HepG2 (cell line): ENCODE results near the gene CIDEA. TPM values are rescaled to one million over a fixed set of nuclear protein-coding genes. Genes with fewer than 3 reads are reported as not detected.
A peak's percentile ranks its signal among the peaks of the same experiment; 100 is the strongest.

Source experiments
- AHR ChIP-seq: IDR thresholded peaks from 2 replicates; pipeline ENCODE4 v1.6.1; 2018; ENCODE audit warnings: missing genetic modification reagents, missing compliant biosample characterization
- ATF7-NPFF ChIP-seq: sonication (generic); formaldehyde crosslinking; IDR thresholded peaks from 2 replicates; pipeline ENCODE4 v1.8.1; 2023; ENCODE audit warnings: mild to moderate bottlenecking, low read depth, missing genetic modification reagents, moderate library complexity
- CEBPB ChIP-seq: IDR thresholded peaks from 2 replicates; pipeline ENCODE4 v1.6.1; 2011; ENCODE audit warnings: low read depth, low read length, improper control_type of control experiment, borderline replicate concordance
- EP300 ChIP-seq, 3 experiments: sonication (generic) in 1 of 3; formaldehyde crosslinking in 1 of 3; IDR thresholded peaks; 2 replicates each; pipeline versions ENCODE4 v1.5.1 to v1.6.1; 2011 to 2020; ENCODE audit warnings: low read depth in 2 of 3, low read length in 2 of 3, borderline replicate concordance in 1 of 3, improper control_type of control experiment in 1 of 3, mild to moderate bottlenecking in 1 of 3, missing genetic modification reagents in 1 of 3, moderate library complexity in 1 of 3
- FOXO1 ChIP-seq: sonication (generic); formaldehyde crosslinking; IDR thresholded peaks from 2 replicates; pipeline ENCODE4 v1.4.0; 2020; ENCODE audit warnings: missing genetic modification reagents
- GTF3A ChIP-seq: sonication (generic); formaldehyde crosslinking; conservative IDR thresholded peaks from 2 replicates; pipeline ENCODE4 v1.4.0; 2020; ENCODE audit warnings: mild to moderate bottlenecking, missing genetic modification reagents
- HHEX ChIP-seq: IDR thresholded peaks from 2 replicates; pipeline ENCODE4 v1.6.1; 2016; ENCODE audit warnings: control low read depth
- HMGA1 ChIP-seq: sonication (generic); formaldehyde crosslinking; conservative IDR thresholded peaks from 2 replicates; pipeline ENCODE4 v1.4.0; 2020; ENCODE audit warnings: missing genetic modification reagents
- KDM1A ChIP-seq: IDR thresholded peaks from 2 replicates; pipeline ENCODE4 v1.6.1; 2016; ENCODE audit warnings: missing compliant biosample characterization
- KDM5B ChIP-seq: sonication (generic); formaldehyde crosslinking; IDR thresholded peaks from 2 replicates; pipeline ENCODE4 v1.4.0; 2020; ENCODE audit warnings: missing genetic modification reagents, mild to moderate bottlenecking, borderline replicate concordance
- LBX2 ChIP-seq: sonication (generic); formaldehyde crosslinking; IDR thresholded peaks from 2 replicates; pipeline ENCODE4 v1.5.0; 2020; ENCODE audit warnings: missing genetic modification reagents, mild to moderate bottlenecking, borderline replicate concordance
- MYC ChIP-seq: sonication (generic); formaldehyde crosslinking; IDR thresholded peaks from 2 replicates; pipeline ENCODE4 v1.9.0; 2021; ENCODE audit warnings: missing genetic modification reagents, borderline replicate concordance
- NONO ChIP-seq, 2 experiments: fragments of 450-650 bp in 1 of 2; sonication (generic) in 1 of 2; formaldehyde crosslinking in 1 of 2; IDR thresholded peaks in 1 of 2; conservative IDR thresholded peaks in 1 of 2; 2 replicates each; pipeline versions ENCODE4 v1.6.1 to v1.8.0; 2017 to 2022; ENCODE audit warnings: mild to moderate bottlenecking in 1 of 2, missing genetic modification reagents in 1 of 2, moderate library complexity in 1 of 2
- REL ChIP-seq: sonication (generic); formaldehyde crosslinking; conservative IDR thresholded peaks from 2 replicates; pipeline ENCODE4 v1.8.0; 2022; ENCODE audit warnings: mild to moderate bottlenecking, missing genetic modification reagents, moderate library complexity
- ZFP1 ChIP-seq: IDR thresholded peaks from 2 replicates; pipeline ENCODE4 v1.6.1; 2016
- ZKSCAN5 ChIP-seq: sonication (generic); formaldehyde crosslinking; IDR thresholded peaks from 2 replicates; pipeline ENCODE4 v1.5.1; 2020; ENCODE audit warnings: mild to moderate bottlenecking, missing genetic modification reagents
- ZNF124 ChIP-seq: sonication (generic); formaldehyde crosslinking; IDR thresholded peaks from 2 replicates; pipeline ENCODE4 v1.4.0; 2020; ENCODE audit warnings: missing genetic modification reagents
- ZNF501 ChIP-seq: sonication (generic); formaldehyde crosslinking; IDR thresholded peaks from 2 replicates; pipeline ENCODE4 v1.5.1; 2020; ENCODE audit warnings: mild to moderate bottlenecking, moderate library complexity, missing genetic modification reagents
- ZNF543 ChIP-seq: sonication (generic); formaldehyde crosslinking; IDR thresholded peaks from 2 replicates; pipeline ENCODE4 v1.4.0; 2020; ENCODE audit warnings: mild to moderate bottlenecking, missing genetic modification reagents
- ZNF546 ChIP-seq: sonication (generic); formaldehyde crosslinking; conservative IDR thresholded peaks from 2 replicates; pipeline ENCODE4 v1.8.1; 2023; ENCODE audit warnings: mild to moderate bottlenecking, missing genetic modification reagents
- ZNF713 ChIP-seq: sonication (generic); formaldehyde crosslinking; IDR thresholded peaks from 2 replicates; pipeline ENCODE4 v1.4.0; 2020; ENCODE audit warnings: mild to moderate bottlenecking, missing genetic modification reagents
- ZNF75D ChIP-seq: sonication (generic); formaldehyde crosslinking; IDR thresholded peaks from 2 replicates; pipeline ENCODE4 v1.8.1; 2023; ENCODE audit warnings: missing genetic modification reagents, mild to moderate bottlenecking, borderline replicate concordance
- ZNF768 ChIP-seq: sonication (generic); formaldehyde crosslinking; IDR thresholded peaks from 2 replicates; pipeline ENCODE4 v1.4.0; 2020; ENCODE audit warnings: missing genetic modification reagents
- ZNF879 ChIP-seq: sonication (generic); formaldehyde crosslinking; IDR thresholded peaks from 2 replicates; pipeline ENCODE4 v1.8.1; 2023; ENCODE audit warnings: missing genetic modification reagents
- polyA plus RNA-seq, 8 experiments: library from polyadenylated mRNA; depleted of rRNA in 3 of 8; stranded (reverse) in 7 of 8; unstranded in 1 of 8; fragments of >200 nt; fragmentation: Illumina TruSeq in 4 of 8; extraction: Trizol in 4 of 8; gene quantifications; 2 replicates each; pipeline versions ENCODE4 v1.2.1 to v1.2.3, GENCODE V29; 2011 to 2016; ENCODE audit warnings: low read depth in 4 of 8, missing spikeins in 1 of 8, mixed read lengths in 1 of 8; ENCODE audit not compliant: insufficient read depth in 1 of 8
- total RNA-seq, 5 experiments: library from RNA; depleted of rRNA; stranded (reverse); fragments of >200 nt; fragmentation: Illumina TruSeq; extraction: Trizol; gene quantifications; 2 replicates each; pipeline ENCODE4 v1.2.3, GENCODE V29; 2016; ENCODE audit warnings: low read depth in 1 of 5
- TF ChIP-seq, protein P1 (sequence below), 2 experiments: sonication (generic) in 1 of 2; formaldehyde crosslinking in 1 of 2; IDR thresholded peaks; 2 replicates each; pipeline versions ENCODE4 v1.6.1 to v1.9.0; 2014 to 2022; ENCODE audit warnings: antibody characterized with exemption in 1 of 2, borderline replicate concordance in 1 of 2, inconsistent platforms in 1 of 2, low read depth in 1 of 2, missing genetic modification reagents in 1 of 2

Gene CIDEA
- total and polyA plus RNA-seq, 2 of the 13 experiments (the other 11 are each of a cell fraction or from before 2014, with no cell fraction given) = not detected

DNA sequence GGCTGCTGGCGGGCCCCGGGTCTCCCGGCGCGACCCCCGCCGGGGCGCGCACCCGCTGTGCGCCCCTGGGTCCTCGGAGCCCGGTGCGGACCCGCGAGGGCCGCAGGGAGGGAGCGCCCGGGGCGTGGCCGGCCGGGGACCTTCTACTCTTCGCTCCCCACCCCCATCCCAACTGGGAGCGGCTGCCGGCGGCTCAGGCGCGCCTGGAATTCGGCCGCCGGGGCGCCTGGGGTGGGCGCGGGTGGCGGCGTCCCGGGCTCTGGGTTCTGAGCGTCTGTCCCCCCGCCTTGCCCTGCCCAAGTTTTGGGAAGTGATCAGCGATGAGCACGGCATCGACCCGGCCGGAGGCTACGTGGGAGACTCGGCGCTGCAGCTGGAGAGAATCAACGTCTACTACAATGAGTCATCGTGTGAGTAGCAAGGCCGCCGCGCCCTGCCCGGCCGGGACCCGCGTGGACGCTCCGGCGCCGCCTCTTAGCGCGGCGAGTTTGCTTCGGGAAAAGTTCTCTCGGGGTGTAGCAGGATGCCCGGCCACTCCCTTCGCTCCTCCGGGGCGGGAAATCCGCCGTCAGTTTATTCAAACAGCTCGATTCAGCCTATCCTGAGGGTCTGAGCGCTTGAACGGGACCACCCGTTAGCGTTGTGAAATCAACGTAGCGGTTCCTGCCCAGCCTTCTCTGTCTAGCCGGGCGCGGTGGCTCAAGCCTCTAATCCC lies 54.4 kb downstream of the CIDEA start (continued):
- TF ChIP-seq ATF7-NPFF (CRISPR knock-in tag) = 0 out of 2 replicates have a peak, but pooled peaks have one; percentile 8
- no peak for TF ChIP-seq ZNF501 (CRISPR knock-in tag)
- TF ChIP-seq KDM1A (CRISPR knock-in tag) = no peak
- no peak for TF ChIP-seq ZNF546 (CRISPR knock-in tag)
- no peak for TF ChIP-seq ZNF75D (CRISPR knock-in tag)
- peak; percentile 60 for TF ChIP-seq KDM5B (CRISPR knock-in tag)
- no peak for TF ChIP-seq ZNF713 (CRISPR knock-in tag)
- no peak for TF ChIP-seq ZNF124 (CRISPR knock-in tag)
- TF ChIP-seq ZNF768 (CRISPR knock-in tag) = no peak
- TF ChIP-seq REL (CRISPR knock-in tag) = no peak
- no peak for TF ChIP-seq NONO (IDR thresholded peaks at IDR 0.05)
- TF ChIP-seq NONO (CRISPR knock-in tag; conservative IDR thresholded peaks at IDR 0.05) = no peak
- TF ChIP-seq CEBPB = peak; percentile 27; the same call in 1 of the 2 replicates
- TF ChIP-seq AHR (CRISPR knock-in tag) = no peak
- TF ChIP-seq, protein P1, sequence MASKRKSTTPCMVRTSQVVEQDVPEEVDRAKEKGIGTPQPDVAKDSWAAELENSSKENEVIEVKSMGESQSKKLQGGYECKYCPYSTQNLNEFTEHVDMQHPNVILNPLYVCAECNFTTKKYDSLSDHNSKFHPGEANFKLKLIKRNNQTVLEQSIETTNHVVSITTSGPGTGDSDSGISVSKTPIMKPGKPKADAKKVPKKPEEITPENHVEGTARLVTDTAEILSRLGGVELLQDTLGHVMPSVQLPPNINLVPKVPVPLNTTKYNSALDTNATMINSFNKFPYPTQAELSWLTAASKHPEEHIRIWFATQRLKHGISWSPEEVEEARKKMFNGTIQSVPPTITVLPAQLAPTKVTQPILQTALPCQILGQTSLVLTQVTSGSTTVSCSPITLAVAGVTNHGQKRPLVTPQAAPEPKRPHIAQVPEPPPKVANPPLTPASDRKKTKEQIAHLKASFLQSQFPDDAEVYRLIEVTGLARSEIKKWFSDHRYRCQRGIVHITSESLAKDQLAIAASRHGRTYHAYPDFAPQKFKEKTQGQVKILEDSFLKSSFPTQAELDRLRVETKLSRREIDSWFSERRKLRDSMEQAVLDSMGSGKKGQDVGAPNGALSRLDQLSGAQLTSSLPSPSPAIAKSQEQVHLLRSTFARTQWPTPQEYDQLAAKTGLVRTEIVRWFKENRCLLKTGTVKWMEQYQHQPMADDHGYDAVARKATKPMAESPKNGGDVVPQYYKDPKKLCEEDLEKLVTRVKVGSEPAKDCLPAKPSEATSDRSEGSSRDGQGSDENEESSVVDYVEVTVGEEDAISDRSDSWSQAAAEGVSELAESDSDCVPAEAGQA (IDR thresholded peaks at IDR 0.05; ENCODE audit: low read depth) = no peak
- TF ChIP-seq, protein P1 (CRISPR knock-in tag; IDR thresholded peaks at IDR 0.05; ENCODE audit: borderline replicate concordance) = no peak
- no peak for TF ChIP-seq ZNF543 (CRISPR knock-in tag)
- TF ChIP-seq ZKSCAN5 (CRISPR knock-in tag) = no peak
- no peak for TF ChIP-seq ZNF879 (CRISPR knock-in tag)
- no peak for TF ChIP-seq ZFP1 (CRISPR knock-in tag)
- no peak for TF ChIP-seq HMGA1 (CRISPR knock-in tag)
- no peak for TF ChIP-seq FOXO1 (CRISPR knock-in tag)
- no peak for TF ChIP-seq GTF3A (CRISPR knock-in tag)
- no peak for TF ChIP-seq EP300 (IDR thresholded peaks at IDR 0.05; ENCODE audit: low read depth in 2 of 2, low read length in 2 of 2)
- no peak for TF ChIP-seq EP300 (CRISPR knock-in tag; IDR thresholded peaks at IDR 0.05; ENCODE audit: borderline replicate concordance)
- TF ChIP-seq HHEX (CRISPR knock-in tag) = no peak
- TF ChIP-seq LBX2 (CRISPR knock-in tag) = no peak
- peak; percentile 43; the same call in 1 of the 2 replicates for TF ChIP-seq MYC (CRISPR knock-in tag)
